ENCODE results near the gene CARS1.

The CARS1 gene

GRCh38 chr11:2976294-2977063, 80.7 kb downstream of the CARS1 start:
- in situ Hi-C loops (cut with MboI; ENCODE audit: low sequenced_read_pairs, unreplicated experiment), result no loop called here
- TF ChIP-seq, protein P1, sequence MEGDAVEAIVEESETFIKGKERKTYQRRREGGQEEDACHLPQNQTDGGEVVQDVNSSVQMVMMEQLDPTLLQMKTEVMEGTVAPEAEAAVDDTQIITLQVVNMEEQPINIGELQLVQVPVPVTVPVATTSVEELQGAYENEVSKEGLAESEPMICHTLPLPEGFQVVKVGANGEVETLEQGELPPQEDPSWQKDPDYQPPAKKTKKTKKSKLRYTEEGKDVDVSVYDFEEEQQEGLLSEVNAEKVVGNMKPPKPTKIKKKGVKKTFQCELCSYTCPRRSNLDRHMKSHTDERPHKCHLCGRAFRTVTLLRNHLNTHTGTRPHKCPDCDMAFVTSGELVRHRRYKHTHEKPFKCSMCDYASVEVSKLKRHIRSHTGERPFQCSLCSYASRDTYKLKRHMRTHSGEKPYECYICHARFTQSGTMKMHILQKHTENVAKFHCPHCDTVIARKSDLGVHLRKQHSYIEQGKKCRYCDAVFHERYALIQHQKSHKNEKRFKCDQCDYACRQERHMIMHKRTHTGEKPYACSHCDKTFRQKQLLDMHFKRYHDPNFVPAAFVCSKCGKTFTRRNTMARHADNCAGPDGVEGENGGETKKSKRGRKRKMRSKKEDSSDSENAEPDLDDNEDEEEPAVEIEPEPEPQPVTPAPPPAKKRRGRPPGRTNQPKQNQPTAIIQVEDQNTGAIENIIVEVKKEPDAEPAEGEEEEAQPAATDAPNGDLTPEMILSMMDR (IDR thresholded peaks at IDR 0.05; ENCODE audit: borderline replicate concordance, control extremely low read depth, extremely low read depth, insufficient read depth, missing control alignments), result no peak

DNA sequence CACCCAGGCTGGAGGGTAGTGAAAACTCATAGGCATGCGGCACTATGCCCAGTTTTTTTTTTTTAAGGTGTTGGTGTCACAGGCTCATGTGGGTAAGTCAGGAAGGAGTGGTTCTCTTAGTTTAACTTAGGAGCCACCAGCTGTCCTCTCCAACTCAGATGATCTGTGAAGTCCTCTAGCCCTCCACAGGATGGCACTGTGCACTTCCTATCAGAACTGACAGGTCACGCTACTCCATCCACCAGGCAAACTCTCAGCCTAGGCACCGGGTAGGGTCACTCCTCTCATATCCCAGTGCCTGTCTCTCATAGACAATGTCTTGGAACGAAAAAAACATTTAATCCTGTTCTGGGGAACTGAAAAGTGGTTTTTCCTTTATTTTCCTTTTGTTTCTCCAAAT, 81.6 kb downstream of the CARS1 start:
- TF ChIP-seq, protein P1 (IDR thresholded peaks at IDR 0.05; ENCODE audit: borderline replicate concordance, control extremely low read depth, extremely low read depth, insufficient read depth, missing control alignments), result peak; percentile 48
- peak; percentile 43 for DNase-seq (ENCODE audit: low spot score)
- in situ Hi-C loops (cut with MboI; ENCODE audit: low sequenced_read_pairs, unreplicated experiment), result no loop called here

More at GRCh38 chr11:2976294-2977063, 80.7 kb downstream of the CARS1 start:
- DNase-seq (ENCODE audit: low spot score), result no peak

DNA sequence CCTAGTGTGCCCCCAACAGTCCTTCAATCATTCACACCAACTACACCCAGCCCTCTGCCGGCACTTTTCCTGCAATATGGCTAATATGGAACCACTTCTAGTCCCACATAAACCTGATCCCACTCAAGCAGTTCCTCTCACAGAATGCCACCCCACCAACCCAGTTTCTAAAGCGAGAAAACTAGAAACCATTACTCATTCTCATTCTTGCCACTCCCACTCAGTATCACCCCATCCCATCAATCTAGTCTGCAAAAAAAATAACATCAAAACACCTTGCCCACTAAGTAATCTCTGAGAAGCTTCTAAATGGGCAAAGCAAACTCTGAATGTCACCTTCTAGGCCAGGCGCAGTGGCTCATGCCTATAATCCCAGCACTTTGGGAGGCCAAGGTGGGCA, 83.0 kb downstream of the CARS1 start:
- TF ChIP-seq, protein P1 (IDR thresholded peaks at IDR 0.05; ENCODE audit: borderline replicate concordance, control extremely low read depth, extremely low read depth, insufficient read depth, missing control alignments), result no peak
- no peak for DNase-seq (ENCODE audit: low spot score)
- in situ Hi-C loops (cut with MboI; ENCODE audit: low sequenced_read_pairs, unreplicated experiment), result no loop called here

DNA sequence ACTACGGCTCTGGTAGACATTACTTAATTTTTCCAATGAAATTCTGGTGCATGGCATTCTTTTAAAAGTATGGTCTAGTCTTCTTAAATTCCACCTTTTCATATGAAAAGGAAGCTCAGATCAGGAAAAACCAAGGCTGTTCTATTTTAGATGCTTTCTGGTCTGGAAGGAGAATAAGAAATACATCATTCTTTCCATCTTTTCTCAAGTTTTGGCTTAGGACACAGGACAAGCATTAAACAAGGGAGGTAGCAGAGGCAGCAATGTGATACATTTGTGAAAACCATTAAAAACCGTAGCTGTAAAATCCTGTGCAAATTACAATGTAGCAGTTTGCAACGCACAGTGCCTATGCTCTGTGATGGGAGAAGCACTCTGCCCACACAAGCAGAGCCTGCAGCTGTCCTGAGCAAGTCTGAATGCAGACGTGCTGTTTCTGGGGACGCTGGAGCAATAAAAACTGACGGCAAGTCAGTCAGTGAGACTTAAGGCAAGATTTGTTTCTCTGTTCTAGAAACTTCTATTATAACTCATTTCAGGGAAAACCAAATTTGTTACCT, 88.8 kb downstream of the CARS1 start:
- TF ChIP-seq, protein P1 (IDR thresholded peaks at IDR 0.05; ENCODE audit: borderline replicate concordance, control extremely low read depth, extremely low read depth, insufficient read depth, missing control alignments), result no peak
- in situ Hi-C loops (cut with MboI; ENCODE audit: low sequenced_read_pairs, unreplicated experiment), result no loop called here
- DNase-seq (ENCODE audit: low spot score), result no peak

GRCh38 chr11:2964782-2965181, 92.4 kb downstream of the CARS1 start:
- TF ChIP-seq, protein P1 (IDR thresholded peaks at IDR 0.05; ENCODE audit: borderline replicate concordance, control extremely low read depth, extremely low read depth, insufficient read depth, missing control alignments), result no peak
- DNase-seq (ENCODE audit: low spot score), result no peak
- in situ Hi-C loops (cut with MboI; ENCODE audit: low sequenced_read_pairs, unreplicated experiment), result no loop called here

DNA sequence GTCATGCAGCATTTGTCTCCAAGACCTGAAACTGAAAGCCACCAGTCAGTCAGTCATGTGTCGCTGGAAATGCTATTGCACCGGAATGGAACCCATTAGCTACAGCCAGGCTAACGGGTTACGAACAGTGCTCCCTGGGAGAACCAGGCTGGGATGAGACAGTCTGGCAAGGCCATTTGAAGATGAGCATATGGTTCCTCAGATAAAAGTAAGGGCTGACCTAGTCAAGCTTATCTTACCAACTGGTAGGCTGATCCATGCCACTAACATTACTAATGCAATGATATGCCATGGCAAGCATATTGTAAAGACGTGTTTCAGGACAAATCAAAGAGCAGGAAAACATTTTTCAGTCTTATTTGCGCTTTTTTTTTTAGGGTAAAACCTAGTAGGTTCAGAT, 93.5 kb downstream of the CARS1 start:
- TF ChIP-seq, protein P1 (IDR thresholded peaks at IDR 0.05; ENCODE audit: borderline replicate concordance, control extremely low read depth, extremely low read depth, insufficient read depth, missing control alignments), result no peak
- no peak for DNase-seq (ENCODE audit: low spot score)
- in situ Hi-C loops (cut with MboI; ENCODE audit: low sequenced_read_pairs, unreplicated experiment), result no loop called here
